ENCODE data around the gene TBPL1. TPM values are rescaled to one million over a fixed set of nuclear protein-coding genes. Genes with fewer than 3 reads are reported as not detected.

The TBPL1 gene
- total and polyA plus RNA-seq, 9 donors: 14.9 to 25.0 (median 22.7) TPM

DNA sequence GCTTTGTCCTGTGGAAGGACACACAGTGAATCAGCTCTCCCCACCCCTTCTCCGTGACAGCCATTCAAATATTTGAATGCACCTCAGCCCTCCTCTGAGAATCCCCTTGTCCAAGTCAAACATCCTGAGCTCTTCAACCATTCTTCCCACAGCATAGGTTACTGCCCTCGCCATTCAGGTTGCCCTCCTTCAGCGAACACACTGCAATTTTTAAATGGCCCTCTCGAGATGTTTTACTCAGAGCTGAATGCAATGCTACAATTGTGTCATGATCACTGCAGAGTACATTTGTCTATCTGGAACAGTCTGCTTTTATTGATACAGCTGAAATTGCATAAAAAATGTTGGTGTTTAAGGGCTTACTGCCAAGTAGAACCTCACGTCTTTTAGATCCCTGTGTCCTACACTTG is 50.5 kb downstream of the TBPL1 start:
- no peak overlapping the region for H3K27ac ChIP-seq (ENCODE audit: low read length)
- 64% methylated on average over 4 of the region's 5 CpGs for WGBS (ENCODE audit: insufficient coverage)
- H3K4me3 ChIP-seq (ENCODE audit: low read length): no peak overlapping the region
- H3K9me3 ChIP-seq (replicated peaks; ENCODE audit: control insufficient read depth, low read depth, low read length): no peaks in the 10 kb centered on the region
- H3K36me3 ChIP-seq (ENCODE audit: control insufficient read depth, insufficient read depth, low read length): no peaks in the 10 kb centered on the region
- H3K27me3 ChIP-seq (ENCODE audit: control insufficient read depth, insufficient read depth, low read length): no peaks in the 10 kb centered on the region
- no peak for DNase-seq
- peaks cover 5% of the 10 kb centered on the region for H3K4me1 ChIP-seq (ENCODE audit: control insufficient read depth, insufficient read depth, low read length)

DNA sequence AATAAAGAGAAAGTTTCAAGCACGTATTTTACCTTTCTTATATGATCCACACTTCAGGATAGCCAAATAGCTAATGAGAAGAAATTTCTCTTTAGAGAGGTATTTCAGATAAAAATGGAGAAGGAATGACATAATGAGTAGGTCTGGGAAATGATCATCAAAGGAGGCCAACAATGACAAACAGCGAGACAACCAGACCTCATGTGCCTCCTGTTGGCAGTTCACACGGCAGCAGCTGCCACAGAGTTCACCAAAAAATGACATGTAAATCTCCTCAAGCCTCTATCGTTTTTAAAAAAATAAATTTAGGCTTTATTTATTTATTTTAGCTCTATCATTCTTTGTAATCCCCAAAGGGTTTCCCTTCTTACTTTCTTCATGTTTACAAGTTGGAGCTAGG is 51.7 kb downstream of the TBPL1 start:
- H3K4me1 ChIP-seq (ENCODE audit: control insufficient read depth, insufficient read depth, low read length): peaks cover 5% of the 10 kb centered on the region
- H3K27me3 ChIP-seq (ENCODE audit: control insufficient read depth, insufficient read depth, low read length): no peaks in the 10 kb centered on the region
- no peak overlapping the region for H3K27ac ChIP-seq (ENCODE audit: low read length)
- WGBS (ENCODE audit: insufficient coverage): no CpG with 5 or more reads among the region's 4 CpGs
- H3K9me3 ChIP-seq (replicated peaks; ENCODE audit: control insufficient read depth, low read depth, low read length): no peaks in the 10 kb centered on the region
- H3K36me3 ChIP-seq (ENCODE audit: control insufficient read depth, insufficient read depth, low read length): no peaks in the 10 kb centered on the region
- no peak overlapping the region for H3K4me3 ChIP-seq (ENCODE audit: low read length)
- no peak for DNase-seq

DNA sequence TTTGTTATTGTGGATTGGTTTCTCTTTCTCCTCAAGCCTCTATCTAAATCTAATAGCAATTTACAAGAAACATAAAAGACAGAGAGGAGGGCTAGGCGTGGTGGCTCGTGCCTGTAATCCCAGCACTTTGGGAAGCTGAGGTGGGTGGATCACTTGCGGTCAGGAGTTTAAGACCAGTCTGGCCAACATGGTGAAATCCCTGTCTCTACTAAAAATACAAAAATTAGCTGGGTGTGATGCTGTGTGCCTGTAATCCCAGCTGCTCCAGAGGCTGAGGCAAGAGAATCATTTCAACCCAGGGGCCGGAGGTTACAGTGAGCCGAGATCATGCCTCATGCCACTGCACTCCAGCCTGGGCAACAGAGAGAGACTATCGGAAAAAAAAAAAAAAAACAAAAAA is 52.8 kb downstream of the TBPL1 start:
- no CpG with 5 or more reads among the region's 6 CpGs for whole genome bisulfite sequencing (ENCODE audit: insufficient coverage)
- no peak overlapping the region for H3K4me3 ChIP-seq (ENCODE audit: low read length)
- H3K36me3 ChIP-seq (ENCODE audit: control insufficient read depth, insufficient read depth, low read length): no peaks in the 10 kb centered on the region
- no peaks in the 10 kb centered on the region for H3K9me3 ChIP-seq (replicated peaks; ENCODE audit: control insufficient read depth, low read depth, low read length)
- DNase-seq: no peak
- H3K4me1 ChIP-seq (ENCODE audit: control insufficient read depth, insufficient read depth, low read length): peaks cover 5% of the 10 kb centered on the region
- H3K27me3 ChIP-seq (ENCODE audit: control insufficient read depth, insufficient read depth, low read length): no peaks in the 10 kb centered on the region
- no peak overlapping the region for H3K27ac ChIP-seq (ENCODE audit: low read length)

DNA sequence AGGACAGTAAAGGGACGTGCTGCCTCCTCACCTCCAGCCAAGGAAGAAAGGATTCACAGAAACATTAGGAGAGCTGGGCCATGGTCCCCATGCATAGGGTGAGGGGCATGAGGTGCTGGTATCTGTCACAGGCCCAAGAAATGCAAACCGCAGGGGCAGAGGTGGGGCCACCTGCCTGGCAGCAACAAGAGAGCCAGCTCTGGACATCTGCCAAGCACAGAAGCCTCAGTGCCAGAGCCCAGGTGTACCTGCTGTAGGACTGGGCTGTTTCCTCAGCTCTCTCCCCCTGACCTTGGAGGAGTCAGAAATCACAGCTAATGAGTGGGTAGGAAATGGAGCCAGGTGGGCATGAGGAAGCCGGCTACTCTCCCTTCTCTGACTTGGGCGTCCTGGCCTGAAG is 54.1 kb downstream of the TBPL1 start:
- Histone ChIP-seq H3K36me3 (ENCODE audit: control insufficient read depth, insufficient read depth, low read length) (no peaks in the 10 kb centered on the region), H3K27me3 (ENCODE audit: control insufficient read depth, insufficient read depth, low read length) (no peaks in the 10 kb centered on the region), H3K4me3 (ENCODE audit: low read length) (no peak overlapping the region), H3K27ac (ENCODE audit: low read length) (no peak overlapping the region), H3K4me1 (ENCODE audit: control insufficient read depth, insufficient read depth, low read length) (peaks cover 5% of the 10 kb centered on the region), H3K9me3 (replicated peaks; ENCODE audit: control insufficient read depth, low read depth, low read length) (no peaks in the 10 kb centered on the region)
- 69% methylated on average over 2 of the region's 4 CpGs for WGBS (ENCODE audit: insufficient coverage)
- DNase-seq: no peak

DNA sequence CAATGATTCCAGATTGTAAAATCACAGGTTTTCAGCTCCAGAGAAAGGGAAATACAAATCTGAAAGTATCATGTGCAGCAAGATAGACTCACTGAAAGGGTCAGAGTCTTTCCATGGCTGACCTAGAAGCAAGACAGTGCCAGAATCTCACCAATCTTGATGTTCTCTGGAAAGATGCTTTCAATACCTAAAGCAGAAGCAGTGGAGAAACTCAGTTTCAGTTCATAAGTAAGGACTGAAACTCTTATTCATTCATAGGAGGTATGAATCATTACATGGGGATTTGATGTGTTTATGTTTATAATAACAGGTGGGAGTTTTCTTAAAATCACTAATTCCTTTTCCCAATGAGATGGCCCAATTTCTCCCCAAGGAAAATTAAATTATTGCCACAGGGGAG is 56.9 kb downstream of the TBPL1 start:
- H3K4me1 ChIP-seq (ENCODE audit: control insufficient read depth, insufficient read depth, low read length): no peaks in the 10 kb centered on the region
- H3K9me3 ChIP-seq (replicated peaks; ENCODE audit: control insufficient read depth, low read depth, low read length): no peaks in the 10 kb centered on the region
- H3K27me3 ChIP-seq (ENCODE audit: control insufficient read depth, insufficient read depth, low read length): no peaks in the 10 kb centered on the region
- no peak for DNase-seq
- H3K27ac ChIP-seq (ENCODE audit: low read length): no peak overlapping the region
- H3K36me3 ChIP-seq (ENCODE audit: control insufficient read depth, insufficient read depth, low read length): no peaks in the 10 kb centered on the region
- H3K4me3 ChIP-seq (ENCODE audit: low read length): no peak overlapping the region

DNA sequence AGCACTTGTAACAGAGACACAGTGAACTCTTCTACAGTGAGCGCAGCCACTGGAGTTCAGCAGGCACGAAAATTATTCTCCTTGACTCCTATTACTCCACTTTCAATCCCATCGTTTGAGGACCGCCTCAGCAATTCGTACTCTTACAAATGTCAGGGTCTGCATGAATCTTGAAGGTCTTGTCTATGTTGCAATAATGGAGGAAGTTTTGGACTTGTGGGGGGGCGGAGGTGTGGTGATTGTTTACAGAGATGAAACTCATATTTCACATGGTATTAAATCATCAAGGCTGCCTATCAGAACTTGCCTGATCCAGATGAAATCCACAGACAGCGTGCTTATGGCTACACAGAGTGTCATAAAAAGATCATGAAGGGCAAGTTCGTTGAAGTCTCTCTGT is 57.4 kb downstream of the TBPL1 start:
- no peak for DNase-seq
- WGBS (ENCODE audit: insufficient coverage): 95% methylated on average over 3 of the region's 8 CpGs
- Histone ChIP-seq H3K4me1 (ENCODE audit: control insufficient read depth, insufficient read depth, low read length) (no peaks in the 10 kb centered on the region), H3K4me3 (ENCODE audit: low read length) (no peak overlapping the region), H3K27me3 (ENCODE audit: control insufficient read depth, insufficient read depth, low read length) (no peaks in the 10 kb centered on the region), H3K36me3 (ENCODE audit: control insufficient read depth, insufficient read depth, low read length) (no peaks in the 10 kb centered on the region), H3K9me3 (replicated peaks; ENCODE audit: control insufficient read depth, low read depth, low read length) (no peaks in the 10 kb centered on the region), H3K27ac (ENCODE audit: low read length) (no peak overlapping the region)

DNA sequence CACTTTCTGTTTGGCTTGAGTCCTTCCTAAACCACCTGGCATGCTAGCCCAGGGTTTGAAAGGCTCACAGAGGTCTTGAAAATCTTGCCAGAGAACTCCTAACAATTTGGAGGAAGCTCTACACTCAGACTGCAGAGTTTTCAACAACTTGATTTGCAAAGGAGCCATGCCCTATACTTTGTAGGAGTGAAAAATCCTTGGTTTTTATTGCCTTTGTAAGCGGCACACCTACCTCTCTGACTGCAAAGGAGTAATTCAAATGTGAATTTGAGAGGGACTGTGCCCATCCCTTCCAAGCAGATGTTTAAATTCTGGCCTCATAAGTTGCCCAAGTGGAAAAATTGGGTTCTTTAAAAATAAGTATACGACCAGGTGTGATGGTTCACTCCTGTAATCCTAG is 58.0 kb downstream of the TBPL1 start:
- no CpG with 5 or more reads among the region's 2 CpGs for WGBS (ENCODE audit: insufficient coverage)
- DNase-seq: no peak
- Histone ChIP-seq H3K27me3 (ENCODE audit: control insufficient read depth, insufficient read depth, low read length) (no peaks in the 10 kb centered on the region), H3K4me3 (ENCODE audit: low read length) (no peak overlapping the region), H3K9me3 (replicated peaks; ENCODE audit: control insufficient read depth, low read depth, low read length) (no peaks in the 10 kb centered on the region), H3K4me1 (ENCODE audit: control insufficient read depth, insufficient read depth, low read length) (no peaks in the 10 kb centered on the region), H3K27ac (ENCODE audit: low read length) (no peak overlapping the region), H3K36me3 (ENCODE audit: control insufficient read depth, insufficient read depth, low read length) (no peaks in the 10 kb centered on the region)

DNA sequence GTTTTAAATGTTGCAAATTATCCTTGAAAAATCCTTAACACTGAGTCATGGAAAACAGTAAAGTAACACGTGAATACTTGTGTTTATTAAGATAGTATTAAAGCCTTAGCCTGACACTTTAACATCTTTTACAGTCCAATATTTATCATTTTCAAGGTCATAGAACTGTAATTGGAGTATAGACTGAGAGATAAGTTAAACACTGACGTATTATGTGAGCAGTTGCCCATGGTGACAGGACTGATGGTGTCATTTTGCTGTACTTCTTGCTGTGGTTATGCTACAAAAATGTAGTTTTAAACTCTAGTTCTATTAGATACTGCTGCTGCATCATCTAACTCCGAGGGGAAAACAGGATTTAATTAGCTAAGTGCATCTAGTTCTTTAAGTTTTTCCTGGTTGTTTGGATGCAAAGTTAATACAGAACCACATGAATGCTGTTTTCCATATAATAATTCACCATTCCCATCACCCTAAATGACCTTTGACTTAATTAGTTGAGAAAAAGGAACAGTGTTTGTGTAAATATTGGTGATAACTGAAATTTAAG is 61.6 kb downstream of the TBPL1 start:
- Histone ChIP-seq H3K36me3 (ENCODE audit: control insufficient read depth, insufficient read depth, low read length) (no peaks in the 10 kb centered on the region), H3K27ac (ENCODE audit: low read length) (no peak overlapping the region), H3K4me1 (ENCODE audit: control insufficient read depth, insufficient read depth, low read length) (no peaks in the 10 kb centered on the region), H3K9me3 (replicated peaks; ENCODE audit: control insufficient read depth, low read depth, low read length) (no peaks in the 10 kb centered on the region), H3K27me3 (ENCODE audit: control insufficient read depth, insufficient read depth, low read length) (no peaks in the 10 kb centered on the region), H3K4me3 (ENCODE audit: low read length) (no peak overlapping the region)
- DNase-seq: no peak
- WGBS (ENCODE audit: insufficient coverage): no CpG with 5 or more reads among the region's 3 CpGs

DNA sequence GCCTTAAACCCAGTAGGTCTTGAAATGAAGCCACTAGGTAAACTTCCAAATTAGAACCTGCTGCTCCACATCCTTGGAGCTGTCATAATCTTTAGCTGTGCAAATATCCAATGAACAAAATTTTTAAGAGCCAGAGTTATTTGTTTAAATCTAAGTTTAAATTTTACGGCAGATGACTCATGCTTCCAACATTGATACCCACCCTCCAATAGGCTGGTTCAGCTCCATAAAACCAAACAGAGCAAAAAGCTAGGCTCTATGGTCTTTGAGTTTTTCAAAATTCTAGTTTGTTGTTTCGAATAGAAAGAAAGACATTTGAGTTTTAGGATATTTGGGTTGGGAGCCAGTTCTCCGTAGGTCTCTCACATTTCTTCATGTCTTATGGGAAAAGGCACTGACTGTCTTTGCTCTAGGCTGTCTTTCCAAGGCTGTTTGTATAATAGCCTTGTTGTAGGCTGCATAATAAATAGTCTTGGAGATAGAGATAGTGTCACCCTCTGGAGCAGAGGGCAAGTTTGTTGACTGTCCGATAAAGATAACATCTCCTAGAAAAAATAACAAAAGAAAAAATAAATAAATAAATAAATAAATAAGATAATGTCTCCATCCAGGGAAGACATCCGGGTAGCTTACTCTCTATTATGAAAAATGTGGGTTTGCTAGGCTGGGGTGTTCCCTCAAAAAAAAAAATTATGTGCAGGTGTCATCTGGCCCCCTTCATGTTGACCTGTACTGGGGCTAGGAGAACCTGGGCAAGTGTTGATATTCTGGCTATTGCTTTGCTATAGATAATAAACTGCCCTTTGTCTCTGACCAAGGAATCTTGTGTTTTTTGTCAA is 62.9 kb downstream of the TBPL1 start:
- Histone ChIP-seq H3K27ac (ENCODE audit: low read length) (no peak overlapping the region), H3K27me3 (ENCODE audit: control insufficient read depth, insufficient read depth, low read length) (no peaks in the 10 kb centered on the region), H3K9me3 (replicated peaks; ENCODE audit: control insufficient read depth, low read depth, low read length) (no peaks in the 10 kb centered on the region), H3K4me1 (ENCODE audit: control insufficient read depth, insufficient read depth, low read length) (no peaks in the 10 kb centered on the region), H3K36me3 (ENCODE audit: control insufficient read depth, insufficient read depth, low read length) (no peaks in the 10 kb centered on the region), H3K4me3 (ENCODE audit: low read length) (no peak overlapping the region)
- no peak for DNase-seq
- WGBS (ENCODE audit: insufficient coverage): no CpG with 5 or more reads among the region's 5 CpGs

DNA sequence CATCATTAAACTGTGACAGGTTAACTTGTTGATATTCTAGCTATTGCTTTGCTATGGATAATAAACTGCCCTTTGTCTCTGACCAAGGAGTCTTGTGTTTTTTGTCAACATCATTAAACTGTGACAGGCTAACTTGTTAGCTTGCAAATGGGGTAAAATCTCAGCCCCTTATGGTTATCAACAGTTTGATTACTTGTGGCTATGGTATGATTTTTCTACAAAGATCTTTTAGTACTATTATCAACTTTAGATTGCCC is 63.5 kb downstream of the TBPL1 start:
- Histone ChIP-seq H3K27me3 (ENCODE audit: control insufficient read depth, insufficient read depth, low read length) (no peaks in the 10 kb centered on the region), H3K4me3 (ENCODE audit: low read length) (no peak overlapping the region)
- no peak for DNase-seq

DNA sequence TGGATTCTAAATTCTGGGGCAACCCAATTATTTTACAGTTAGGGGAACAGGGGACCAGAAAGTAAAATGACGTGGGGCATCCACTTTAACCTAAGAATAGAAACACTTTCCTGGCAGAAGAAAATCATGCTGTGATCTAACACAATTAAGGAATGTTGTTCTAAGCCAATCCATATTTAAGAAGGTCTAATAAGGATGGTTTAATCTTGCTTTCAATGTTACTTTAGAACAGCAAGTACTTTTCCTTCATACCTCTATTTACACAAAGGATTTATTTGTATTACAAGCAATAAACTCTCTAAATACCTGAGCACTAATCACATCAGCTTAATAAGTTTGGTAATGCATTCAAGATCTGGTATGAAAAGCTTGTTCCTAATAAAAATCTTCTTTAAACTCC is 67.0 kb downstream of the TBPL1 start:
- no peak overlapping the region for H3K4me3 ChIP-seq (ENCODE audit: low read length)
- no CpG with 5 or more reads among the region's 1 CpG for WGBS (ENCODE audit: insufficient coverage)
- no peaks in the 10 kb centered on the region for H3K9me3 ChIP-seq (replicated peaks; ENCODE audit: control insufficient read depth, low read depth, low read length)
- no peak for DNase-seq
- no peaks in the 10 kb centered on the region for H3K36me3 ChIP-seq (ENCODE audit: control insufficient read depth, insufficient read depth, low read length)
- no peaks in the 10 kb centered on the region for H3K27me3 ChIP-seq (ENCODE audit: control insufficient read depth, insufficient read depth, low read length)
- no peak overlapping the region for H3K27ac ChIP-seq (ENCODE audit: low read length)
- H3K4me1 ChIP-seq (ENCODE audit: control insufficient read depth, insufficient read depth, low read length): no peaks in the 10 kb centered on the region

More for the DNA sequence above, 63.5 kb downstream of the TBPL1 start:
- H3K27ac ChIP-seq (ENCODE audit: low read length): no peak overlapping the region
- no peaks in the 10 kb centered on the region for H3K36me3 ChIP-seq (ENCODE audit: control insufficient read depth, insufficient read depth, low read length)
- no peaks in the 10 kb centered on the region for H3K9me3 ChIP-seq (replicated peaks; ENCODE audit: control insufficient read depth, low read depth, low read length)
- H3K4me1 ChIP-seq (ENCODE audit: control insufficient read depth, insufficient read depth, low read length): no peaks in the 10 kb centered on the region
